ENCODE measurements around the gene DLEC1.

Gene DLEC1

DNA sequence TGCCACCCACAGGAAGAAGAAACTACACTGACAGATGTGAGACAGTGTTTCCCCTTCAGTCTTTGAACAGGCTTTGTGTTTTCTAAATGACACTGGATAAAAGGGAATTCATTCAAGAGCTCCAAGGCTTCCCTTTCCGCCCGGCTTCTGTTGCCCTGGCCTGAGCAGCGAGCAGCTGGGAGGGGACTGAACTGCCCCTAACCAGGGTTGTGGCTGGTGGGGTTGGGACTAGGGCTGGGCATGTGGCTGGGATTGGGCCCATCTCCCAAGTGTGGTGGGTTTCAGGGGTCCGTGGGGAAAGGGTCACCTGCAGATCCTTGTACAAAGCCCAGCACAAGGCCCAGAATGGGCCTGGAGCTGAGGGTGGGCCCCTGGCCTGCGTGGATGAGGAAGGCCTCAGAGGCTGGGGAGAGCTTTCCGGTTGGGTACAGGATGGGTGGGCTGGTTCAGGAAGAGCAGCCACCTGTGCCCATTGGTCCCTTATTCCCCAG is 38.0 kb upstream of the DLEC1 start:
- no peak overlapping the region for H3K4me3 ChIP-seq (IDR thresholded peaks at IDR 0.05; ENCODE audit: insufficient read depth, low read depth, low read length)
- no peaks in the 10 kb centered on the region for H3K79me2 ChIP-seq (ENCODE audit: insufficient read depth, low read depth)
- H3K4me2 ChIP-seq: no peak overlapping the region
- no peaks in the 10 kb centered on the region for H3K27me3 ChIP-seq (ENCODE audit: insufficient read depth, low read depth)
- H2AFZ ChIP-seq (ENCODE audit: low read depth): no peak overlapping the region
- H3K36me3 ChIP-seq (ENCODE audit: insufficient read depth): no peaks in the 10 kb centered on the region
- H3K9ac ChIP-seq: no peak overlapping the region
- H3K27ac ChIP-seq: no peak overlapping the region
- peaks cover 12% of the 10 kb centered on the region for H3K4me1 ChIP-seq (ENCODE audit: low read depth, poor library complexity, severe bottlenecking)
- H4K20me1 ChIP-seq (ENCODE audit: insufficient read depth): no peaks in the 10 kb centered on the region
- TF ChIP-seq, protein P1, sequence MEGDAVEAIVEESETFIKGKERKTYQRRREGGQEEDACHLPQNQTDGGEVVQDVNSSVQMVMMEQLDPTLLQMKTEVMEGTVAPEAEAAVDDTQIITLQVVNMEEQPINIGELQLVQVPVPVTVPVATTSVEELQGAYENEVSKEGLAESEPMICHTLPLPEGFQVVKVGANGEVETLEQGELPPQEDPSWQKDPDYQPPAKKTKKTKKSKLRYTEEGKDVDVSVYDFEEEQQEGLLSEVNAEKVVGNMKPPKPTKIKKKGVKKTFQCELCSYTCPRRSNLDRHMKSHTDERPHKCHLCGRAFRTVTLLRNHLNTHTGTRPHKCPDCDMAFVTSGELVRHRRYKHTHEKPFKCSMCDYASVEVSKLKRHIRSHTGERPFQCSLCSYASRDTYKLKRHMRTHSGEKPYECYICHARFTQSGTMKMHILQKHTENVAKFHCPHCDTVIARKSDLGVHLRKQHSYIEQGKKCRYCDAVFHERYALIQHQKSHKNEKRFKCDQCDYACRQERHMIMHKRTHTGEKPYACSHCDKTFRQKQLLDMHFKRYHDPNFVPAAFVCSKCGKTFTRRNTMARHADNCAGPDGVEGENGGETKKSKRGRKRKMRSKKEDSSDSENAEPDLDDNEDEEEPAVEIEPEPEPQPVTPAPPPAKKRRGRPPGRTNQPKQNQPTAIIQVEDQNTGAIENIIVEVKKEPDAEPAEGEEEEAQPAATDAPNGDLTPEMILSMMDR (conservative IDR thresholded peaks at IDR 0.05; ENCODE audit: low read depth, low read length): no peak

DNA sequence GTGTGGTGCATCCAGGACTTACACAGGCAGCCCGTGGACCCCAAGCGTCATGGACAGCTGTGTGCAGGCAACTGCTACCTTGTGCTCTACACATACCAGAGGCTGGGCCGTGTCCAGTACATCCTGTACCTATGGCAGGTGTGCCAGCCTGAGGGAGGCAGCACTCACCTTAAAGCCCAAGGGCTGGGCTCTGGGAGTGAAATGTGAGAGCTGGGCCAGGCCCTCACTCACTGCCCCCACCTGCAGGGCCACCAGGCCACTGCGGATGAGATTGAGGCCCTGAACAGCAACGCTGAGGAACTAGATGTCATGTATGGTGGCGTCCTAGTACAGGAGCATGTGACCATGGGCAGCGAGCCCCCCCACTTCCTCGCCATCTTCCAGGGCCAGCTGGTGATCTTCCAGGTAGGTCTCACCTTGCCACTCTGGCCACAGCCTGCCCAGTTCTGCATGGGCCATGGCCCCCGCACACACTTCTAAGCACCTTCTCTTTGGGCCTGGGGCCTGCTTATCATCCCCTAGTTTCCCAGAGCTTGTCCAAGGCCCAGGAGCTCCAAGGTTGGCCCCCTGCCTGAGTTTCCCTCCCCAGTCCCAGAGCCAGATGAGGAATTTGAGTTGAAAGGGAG is 37.4 kb upstream of the DLEC1 start:
- H2AFZ ChIP-seq (ENCODE audit: low read depth): no peak overlapping the region
- no peaks in the 10 kb centered on the region for H3K79me2 ChIP-seq (ENCODE audit: insufficient read depth, low read depth)
- peaks cover 9% of the 10 kb centered on the region for H3K4me1 ChIP-seq (ENCODE audit: low read depth, poor library complexity, severe bottlenecking)
- no peak overlapping the region for H3K9ac ChIP-seq
- no peak overlapping the region for H3K4me2 ChIP-seq
- no peak overlapping the region for H3K4me3 ChIP-seq (IDR thresholded peaks at IDR 0.05; ENCODE audit: insufficient read depth, low read depth, low read length)
- no peak overlapping the region for H3K27ac ChIP-seq
- H4K20me1 ChIP-seq (ENCODE audit: insufficient read depth): no peaks in the 10 kb centered on the region
- no peaks in the 10 kb centered on the region for H3K27me3 ChIP-seq (ENCODE audit: insufficient read depth, low read depth)
- TF ChIP-seq, protein P1 (conservative IDR thresholded peaks at IDR 0.05; ENCODE audit: low read depth, low read length): no peak
- no peaks in the 10 kb centered on the region for H3K36me3 ChIP-seq (ENCODE audit: insufficient read depth)

DNA sequence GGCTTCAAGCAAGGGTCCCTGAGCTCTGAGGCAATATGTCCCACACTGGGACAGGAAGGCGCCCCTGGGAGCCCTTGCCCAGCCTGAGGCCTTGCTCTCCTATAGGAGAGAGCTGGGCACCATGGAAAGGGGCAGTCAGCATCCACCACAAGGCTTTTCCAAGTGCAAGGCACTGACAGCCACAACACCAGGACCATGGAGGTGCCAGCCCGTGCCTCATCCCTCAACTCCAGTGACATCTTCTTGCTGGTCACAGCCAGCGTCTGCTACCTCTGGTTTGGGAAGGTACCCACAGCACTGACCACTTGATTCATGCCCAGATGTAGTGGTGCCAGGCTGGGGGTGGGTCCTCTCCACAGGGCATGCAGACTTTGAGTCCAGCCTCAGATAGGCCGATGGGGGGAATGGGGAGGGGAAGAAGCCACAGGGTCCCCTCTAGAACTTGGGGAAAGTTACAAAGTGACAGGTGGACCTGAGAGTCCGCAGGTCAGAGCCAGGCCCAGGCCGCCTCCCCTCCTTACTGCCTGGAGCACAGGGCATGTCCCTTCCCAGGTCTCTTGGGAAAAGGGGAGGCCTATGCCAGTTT is 36.6 kb upstream of the DLEC1 start:
- TF ChIP-seq, protein P1 (conservative IDR thresholded peaks at IDR 0.05; ENCODE audit: low read depth, low read length): no peak
- Histone ChIP-seq H2AFZ (ENCODE audit: low read depth) (no peak overlapping the region), H3K27ac (no peak overlapping the region), H3K4me1 (ENCODE audit: low read depth, poor library complexity, severe bottlenecking) (peaks cover 7% of the 10 kb centered on the region), H3K9ac (no peak overlapping the region), H3K4me3 (IDR thresholded peaks at IDR 0.05; ENCODE audit: insufficient read depth, low read depth, low read length) (no peak overlapping the region), H3K4me2 (no peak overlapping the region), H3K27me3 (ENCODE audit: insufficient read depth, low read depth) (no peaks in the 10 kb centered on the region), H3K79me2 (ENCODE audit: insufficient read depth, low read depth) (no peaks in the 10 kb centered on the region), H3K36me3 (ENCODE audit: insufficient read depth) (no peaks in the 10 kb centered on the region), H4K20me1 (ENCODE audit: insufficient read depth) (no peaks in the 10 kb centered on the region)

DNA sequence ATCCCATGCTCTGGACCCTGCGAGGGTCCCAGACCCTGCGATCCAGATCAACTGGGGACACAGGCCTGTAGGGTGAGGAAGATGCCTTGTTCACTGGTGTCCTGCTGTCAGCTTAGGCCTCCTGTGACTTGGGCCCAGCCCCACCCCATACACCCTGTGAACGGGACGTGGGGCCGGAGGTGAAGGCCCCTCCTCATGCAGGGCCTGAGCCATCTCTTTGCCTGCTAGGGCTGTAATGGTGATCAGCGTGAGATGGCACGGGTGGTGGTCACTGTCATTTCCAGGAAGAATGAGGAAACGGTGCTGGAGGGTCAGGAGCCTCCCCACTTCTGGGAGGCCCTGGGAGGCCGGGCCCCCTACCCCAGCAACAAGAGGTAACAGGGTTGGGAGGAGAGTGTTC is 36.1 kb upstream of the DLEC1 start:
- H3K9ac ChIP-seq: no peak overlapping the region
- TF ChIP-seq, protein P1 (conservative IDR thresholded peaks at IDR 0.05; ENCODE audit: low read depth, low read length): no peak

More for the DNA sequence above, 36.1 kb upstream of the DLEC1 start:
- no peaks in the 10 kb centered on the region for H4K20me1 ChIP-seq (ENCODE audit: insufficient read depth)
- no peak overlapping the region for H2AFZ ChIP-seq (ENCODE audit: low read depth)
- H3K4me2 ChIP-seq: no peak overlapping the region
- H3K79me2 ChIP-seq (ENCODE audit: insufficient read depth, low read depth): no peaks in the 10 kb centered on the region
- no peak overlapping the region for H3K27ac ChIP-seq
- H3K36me3 ChIP-seq (ENCODE audit: insufficient read depth): no peaks in the 10 kb centered on the region
- no peak overlapping the region for H3K4me3 ChIP-seq (IDR thresholded peaks at IDR 0.05; ENCODE audit: insufficient read depth, low read depth, low read length)
- H3K4me1 ChIP-seq (ENCODE audit: low read depth, poor library complexity, severe bottlenecking): peaks cover 7% of the 10 kb centered on the region
- no peaks in the 10 kb centered on the region for H3K27me3 ChIP-seq (ENCODE audit: insufficient read depth, low read depth)

All from KMS-11 (cell line).